Psoas muscle (tissue), 8 donors: ENCODE measurements around the gene CDK5RAP2. TPM values are rescaled to one million over a fixed set of nuclear protein-coding genes. Genes with fewer than 3 reads are reported as not detected.

Experiments used
- ATAC-seq, 4 donors: fragments of 200-7000 bp; cut with Tn5 transposase; one replicate each; pipeline ENCODE4 v1.9.1; 2020; ENCODE audit warnings: moderate library complexity in 3 of 4, mild to moderate bottlenecking in 2 of 4
- DNase-seq, 2 donors: peaks; one replicate each; pipeline ENCODE4 v3.0.0-alpha.2; 2020
- H3K27ac ChIP-seq: fragments of 200-600 bp; one replicate; pipeline ENCODE4 v1.8.0; 2022
- H3K27me3 ChIP-seq, 3 donors: fragments of 200-600 bp in 1 of 3; one replicate each; pipeline versions ENCODE4 v1.6.1 to v1.8.0; 2013 to 2022; ENCODE audit warnings: low read length in 2 of 3, mild to moderate bottlenecking in 2 of 3, moderate library complexity in 1 of 3; ENCODE audit not compliant: insufficient read depth in 3 of 3
- H3K36me3 ChIP-seq, 2 donors: fragments of 200-600 bp in 1 of 2; one replicate each; pipeline versions ENCODE4 v1.6.1 to v1.8.0; 2013 to 2022; ENCODE audit warnings: low read depth in 1 of 2, mild to moderate bottlenecking in 1 of 2, moderate library complexity in 1 of 2; ENCODE audit not compliant: insufficient read depth in 1 of 2
- H3K4me1 ChIP-seq: fragments of 200-600 bp; one replicate; pipeline ENCODE4 v1.8.0; 2022
- H3K4me3 ChIP-seq: fragments of 200-600 bp; one replicate; pipeline ENCODE4 v1.8.0; 2022; ENCODE audit warnings: mild to moderate bottlenecking
- H3K9me3 ChIP-seq: fragments of 200-600 bp; one replicate; pipeline ENCODE4 v1.8.0; 2022
- CTCF ChIP-seq: fragments of 200-600 bp; IDR thresholded peaks from one replicate; pipeline ENCODE4 v1.8.0; 2022; ENCODE audit warnings: antibody characterized with exemption
- WGBS, 3 donors: extraction: QIAGEN DNeasy Blood & Tissue Kit; methylation state at CpG; one replicate each; pipeline versions ENCODE4 v1.1.6 to v1.1.7; 2013; 5-methylcytosine and 5-hydroxymethylcytosine counted together
- intact Hi-C, 2 donors: fragments of 100-400 bp; cut with DNase I; formaldehyde crosslinking; loops; one replicate each; pipeline versions ENCODE4 v1.11.0 to v1.14.2; 2022
- polyA plus RNA-seq, 3 donors: library from polyadenylated mRNA; stranded (reverse); fragments of 200-250 nt; gene quantifications; one replicate each; pipeline ENCODE4 v1.2.3, GENCODE V29; 2013
- total RNA-seq, 4 donors: library from RNA; stranded (reverse); fragmentation: NEBNext Ultra II Directional in 2 of 4; extraction: Animal tissue kit (Norgen Biotek cat#: 25700) in 2 of 4; gene quantifications; one replicate each; pipeline versions ENCODE4 v1.2.1 to v1.2.4, GENCODE V29; 2021 to 2023
- donor health status: healthy with polysubstance abuse.
- donor health status: DM: no; HTN: no; CAD: no; lungs with moderate emphysema.
- donor health status: Bipolar disorder and iron deficiency.
- donor health status: healthy.
- donor health status: DM: yes; HTN: yes; CAD: no.
- donor health status: DM: no; HTN: no; CAD: no.
- donor health status: DM: no; HTN: no; CAD: no.
- donor health status: DM: yes; HTN: yes; CAD: no.

Gene CDK5RAP2
- total and polyA plus RNA-seq, 7 donors = 26.0 to 95.1 (median 60.3) TPM

GRCh38 chr9:120384925-120385272 is 195.1 kb downstream of the CDK5RAP2 start:
- Histone ChIP-seq H3K4me1 (peaks cover 7% of the 10 kb centered on the region), H3K27ac (no peak overlapping the region), H3K9me3 (no peaks in the 10 kb centered on the region), H3K27me3 (no peaks in the 10 kb centered on the region), H3K4me3 (no peak overlapping the region), H3K36me3 (peaks cover 0 to 14% of the 10 kb centered on the region in 2 donors)
- intact Hi-C loops = no loop called here
- DNase-seq (no peak), ATAC-seq (no peak)
- WGBS, 3 donors = 91 to 96% (median 95%) methylated on average over 4 of the region's 4 CpGs
- TF ChIP-seq CTCF = no peak

GRCh38 chr9:120383999-120384924 is 195.7 kb downstream of the CDK5RAP2 start:
- intact Hi-C loops = no loop called here
- ATAC-seq = peak; percentile 48 to 66 (median 63)

GRCh38 chr9:120383611-120383998 is 196.4 kb downstream of the CDK5RAP2 start:
- Histone ChIP-seq H3K27ac (no peak overlapping the region), H3K36me3 (peaks cover 0 to 2% of the 10 kb centered on the region in 2 donors), H3K4me1 (peaks cover 7% of the 10 kb centered on the region), H3K4me3 (no peak overlapping the region), H3K27me3 (peaks cover 0 to 3% (median 0%) of the 10 kb centered on the region in 3 donors), H3K9me3 (no peaks in the 10 kb centered on the region)
- no peak for TF ChIP-seq CTCF
- 65 to 76% (median 71%) methylated on average over 10 of the region's 10 CpGs for WGBS, 3 donors
- intact Hi-C loops = no loop called here
- DNase-seq (no peak), ATAC-seq (peak in 1 of 4 donors; percentile 13)

More at GRCh38 chr9:120383999-120384924, 195.7 kb downstream of the CDK5RAP2 start:
- Histone ChIP-seq H3K27me3 (no peaks in the 10 kb centered on the region), H3K4me3 (no peak overlapping the region), H3K36me3 (peaks cover 0 to 8% of the 10 kb centered on the region in 2 donors), H3K4me1 (peaks cover 7% of the 10 kb centered on the region), H3K27ac (no peak overlapping the region), H3K9me3 (no peaks in the 10 kb centered on the region)
- peak; percentile 34 to 68 for DNase-seq
- TF ChIP-seq CTCF = no peak
- 38 to 55% (median 41%) methylated on average over 24 of the region's 24 CpGs for WGBS, 3 donors

GRCh38 chr9:120382453-120382852 is 197.5 kb downstream of the CDK5RAP2 start:
- DNase-seq (no peak), ATAC-seq (no peak)
- no peak for TF ChIP-seq CTCF
- no peaks in the 10 kb centered on the region for H3K36me3 ChIP-seq
- intact Hi-C loops = no loop called here
- H3K27me3 ChIP-seq = peaks cover 0 to 3% (median 0%) of the 10 kb centered on the region in 3 donors
- no peaks in the 10 kb centered on the region for H3K9me3 ChIP-seq
- no peak overlapping the region for H3K4me3 ChIP-seq
- no peak overlapping the region for H3K27ac ChIP-seq
- H3K4me1 ChIP-seq = peaks cover 7% of the 10 kb centered on the region
- WGBS, 3 donors = 86 to 91% (median 88%) methylated on average over 7 of the region's 7 CpGs
